ENCODE data around the gene ANO1. TPM values are rescaled to one million over a fixed set of nuclear protein-coding genes. Genes with fewer than 3 reads are reported as not detected.

ANO1 gene
- total RNA-seq, 1 experiment from 2014 or later = 184 TPM

DNA sequence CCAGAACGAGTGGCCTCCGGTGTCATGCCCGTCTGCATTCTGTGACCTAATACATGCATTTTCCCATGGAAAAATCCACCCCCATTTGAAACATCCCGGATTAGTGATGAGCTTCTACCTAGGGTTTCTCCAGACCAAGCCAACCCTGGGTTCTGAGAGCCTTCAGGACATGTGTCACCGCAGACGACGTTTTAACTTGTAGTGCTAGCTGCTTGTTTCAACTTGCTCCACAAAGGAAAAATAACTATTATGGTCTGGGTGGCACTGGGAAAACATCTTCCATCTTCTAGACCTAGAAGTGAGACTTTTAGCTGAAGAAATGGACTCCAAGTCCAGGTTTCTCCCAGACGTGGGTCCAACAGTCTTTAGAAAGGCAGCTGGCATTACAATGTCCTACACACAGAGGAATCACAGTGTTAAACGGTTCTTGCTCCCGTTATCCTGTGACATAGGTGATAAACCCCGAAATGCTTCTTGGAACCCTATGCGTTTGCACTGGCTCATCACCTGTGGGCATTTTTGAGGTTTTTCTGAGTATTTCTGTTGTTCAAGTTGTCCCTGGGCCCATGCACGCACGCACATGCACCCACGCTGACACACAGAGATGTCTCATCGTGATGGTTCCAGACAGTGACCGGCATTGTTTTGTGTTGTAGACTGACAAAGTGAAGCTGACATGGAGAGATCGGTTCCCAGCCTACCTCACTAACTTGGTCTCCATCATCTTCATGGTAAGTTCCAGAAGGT, 78.3 kb downstream of the ANO1 start:
- Histone ChIP-seq H2AFZ (ENCODE audit: low read length) (no peak overlapping the region), H3K9ac (ENCODE audit: low read length) (no peak overlapping the region), H3K9me3 (ENCODE audit: low read length) (no peaks in the 10 kb centered on the region), H3F3A (ENCODE audit: low read length, unreplicated experiment) (no peaks in the 10 kb centered on the region), H3K79me2 (ENCODE audit: low read length) (no peaks in the 10 kb centered on the region), H3K27ac (ENCODE audit: low read length) (no peak overlapping the region), H3K9me2 (replicated peaks; ENCODE audit: low read length) (no peaks in the 10 kb centered on the region), H3K4me3 (ENCODE audit: low read length) (no peak overlapping the region), H4K20me1 (ENCODE audit: low read length) (no peaks in the 10 kb centered on the region), H3K4me2 (ENCODE audit: low read length) (no peak overlapping the region), H3K4me1 (ENCODE audit: insufficient read depth, low read length) (peaks cover 30% of the 10 kb centered on the region), H3K36me3 (ENCODE audit: low read depth, low read length) (peaks cover 55% of the 10 kb centered on the region), H3K27me3 (ENCODE audit: low read length) (no peaks in the 10 kb centered on the region)
- DNase-seq = no peak
- POLR2A ChIA-PET (ENCODE audit: unreplicated experiment) = no interaction called here
- TF ChIP-seq EZH2phosphoT487 (IDR thresholded peaks at IDR 0.05; ENCODE audit: borderline replicate concordance, low read length) = no peak
- TF ChIP-seq, protein P1, sequence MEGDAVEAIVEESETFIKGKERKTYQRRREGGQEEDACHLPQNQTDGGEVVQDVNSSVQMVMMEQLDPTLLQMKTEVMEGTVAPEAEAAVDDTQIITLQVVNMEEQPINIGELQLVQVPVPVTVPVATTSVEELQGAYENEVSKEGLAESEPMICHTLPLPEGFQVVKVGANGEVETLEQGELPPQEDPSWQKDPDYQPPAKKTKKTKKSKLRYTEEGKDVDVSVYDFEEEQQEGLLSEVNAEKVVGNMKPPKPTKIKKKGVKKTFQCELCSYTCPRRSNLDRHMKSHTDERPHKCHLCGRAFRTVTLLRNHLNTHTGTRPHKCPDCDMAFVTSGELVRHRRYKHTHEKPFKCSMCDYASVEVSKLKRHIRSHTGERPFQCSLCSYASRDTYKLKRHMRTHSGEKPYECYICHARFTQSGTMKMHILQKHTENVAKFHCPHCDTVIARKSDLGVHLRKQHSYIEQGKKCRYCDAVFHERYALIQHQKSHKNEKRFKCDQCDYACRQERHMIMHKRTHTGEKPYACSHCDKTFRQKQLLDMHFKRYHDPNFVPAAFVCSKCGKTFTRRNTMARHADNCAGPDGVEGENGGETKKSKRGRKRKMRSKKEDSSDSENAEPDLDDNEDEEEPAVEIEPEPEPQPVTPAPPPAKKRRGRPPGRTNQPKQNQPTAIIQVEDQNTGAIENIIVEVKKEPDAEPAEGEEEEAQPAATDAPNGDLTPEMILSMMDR (conservative IDR thresholded peaks at IDR 0.05; ENCODE audit: low read depth, low read length) = no peak
- TF ChIP-seq EZH2 (IDR thresholded peaks at IDR 0.05; ENCODE audit: low read length, unreplicated experiment) = no peak
- no TSS peak for BruUV-seq (replicated peaks)
- CTCF ChIA-PET = no interaction called here
- intact Hi-C loops (cut with micrococcal nuclease) = loop anchor here (5.0 kb wide), 1 partner anchor 74 kb away; no protein-coding TSS in a partner anchor
- no peak for ATAC-seq

DNA sequence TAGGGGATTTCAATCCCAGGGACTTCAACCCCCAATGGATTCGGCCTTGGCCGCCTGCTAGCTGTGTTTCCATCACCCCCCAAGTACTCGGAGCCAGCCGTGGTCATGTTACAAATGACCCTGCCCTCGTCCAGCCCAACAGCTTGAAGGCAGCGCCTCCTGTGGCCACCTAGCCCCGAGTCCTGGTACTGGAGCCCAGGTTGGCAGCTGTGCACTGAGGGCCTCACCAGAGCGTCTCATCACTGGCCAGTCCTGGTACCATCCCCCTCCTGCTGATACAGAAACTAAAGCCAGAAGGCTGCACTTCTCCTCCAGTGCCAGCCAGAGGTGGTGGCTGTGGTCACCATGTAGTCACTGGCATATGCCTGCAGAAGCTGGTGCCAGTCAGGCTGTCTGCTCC, 80.1 kb downstream of the ANO1 start:
- H3K9me3 ChIP-seq (ENCODE audit: low read length) = no peaks in the 10 kb centered on the region
- no peak overlapping the region for H3K4me2 ChIP-seq (ENCODE audit: low read length)
- TF ChIP-seq, protein P1 (conservative IDR thresholded peaks at IDR 0.05; ENCODE audit: low read depth, low read length) = peak; percentile 60
- TF ChIP-seq EZH2phosphoT487 (IDR thresholded peaks at IDR 0.05; ENCODE audit: borderline replicate concordance, low read length) = no peak
- no peaks in the 10 kb centered on the region for H3K79me2 ChIP-seq (ENCODE audit: low read length)
- CTCF ChIA-PET = no interaction called here
- no TSS peak for BruUV-seq (replicated peaks)
- H3K4me1 ChIP-seq (ENCODE audit: insufficient read depth, low read length) = peaks cover 30% of the 10 kb centered on the region
- H2AFZ ChIP-seq (ENCODE audit: low read length) = no peak overlapping the region
- H3F3A ChIP-seq (ENCODE audit: low read length, unreplicated experiment) = no peaks in the 10 kb centered on the region
- no peak overlapping the region for H3K9ac ChIP-seq (ENCODE audit: low read length)
- DNase-seq (peak; percentile 30), ATAC-seq (no peak; the same call in 1 of the 2 replicates)
- H3K27me3 ChIP-seq (ENCODE audit: low read length) = no peaks in the 10 kb centered on the region
- intact Hi-C loops (cut with micrococcal nuclease) = loop anchor here (5.0 kb wide), 1 partner anchor 76 kb away; no protein-coding TSS in a partner anchor
- H3K9me2 ChIP-seq (replicated peaks; ENCODE audit: low read length) = no peaks in the 10 kb centered on the region
- peaks cover 54% of the 10 kb centered on the region for H3K36me3 ChIP-seq (ENCODE audit: low read depth, low read length)
- H3K27ac ChIP-seq (ENCODE audit: low read length) = peak overlapping the region; percentile 97
- H3K4me3 ChIP-seq (ENCODE audit: low read length) = no peak overlapping the region
- H4K20me1 ChIP-seq (ENCODE audit: low read length) = no peaks in the 10 kb centered on the region
- POLR2A ChIA-PET (ENCODE audit: unreplicated experiment) = no interaction called here

DNA sequence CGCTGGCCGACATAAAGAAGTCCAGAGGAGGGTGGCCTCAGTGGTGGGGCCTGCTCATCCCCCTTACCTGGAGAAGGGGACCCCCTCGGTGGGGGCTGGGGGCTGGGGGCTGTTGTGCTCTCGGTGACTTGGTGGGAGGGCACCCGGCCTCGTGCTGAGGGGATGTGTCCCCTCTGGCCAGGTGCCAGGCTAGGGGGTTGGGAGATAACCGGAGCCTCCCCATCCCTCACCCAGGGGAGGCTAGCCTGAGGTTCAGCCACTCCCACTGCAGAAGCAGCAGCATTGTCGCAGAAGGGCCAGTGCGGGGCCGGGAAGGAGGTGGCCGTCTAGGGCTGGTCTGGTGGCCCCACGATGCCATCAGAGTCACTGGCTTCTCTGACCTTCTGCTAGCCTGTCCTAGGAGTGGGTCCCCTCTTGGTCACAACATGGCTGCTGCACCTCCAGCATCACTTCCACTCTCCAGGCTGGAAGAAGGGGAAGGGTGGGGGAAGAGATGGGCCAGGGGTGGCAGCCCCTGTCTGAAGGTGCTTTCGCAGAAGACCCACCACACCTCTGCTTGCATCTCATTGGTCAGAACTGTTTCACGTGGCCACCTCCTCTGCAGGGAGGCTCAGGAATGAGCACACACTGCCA, 80.8 kb downstream of the ANO1 start:
- Histone ChIP-seq H3K9me2 (replicated peaks; ENCODE audit: low read length) (no peaks in the 10 kb centered on the region), H3K27me3 (ENCODE audit: low read length) (no peaks in the 10 kb centered on the region), H3K4me1 (ENCODE audit: insufficient read depth, low read length) (peaks cover 30% of the 10 kb centered on the region), H3K4me3 (ENCODE audit: low read length) (no peak overlapping the region), H4K20me1 (ENCODE audit: low read length) (no peaks in the 10 kb centered on the region), H3K27ac (ENCODE audit: low read length) (peak overlapping the region; percentile 97), H3K9me3 (ENCODE audit: low read length) (no peaks in the 10 kb centered on the region), H3K4me2 (ENCODE audit: low read length) (peak overlapping the region; percentile 24; the same call in 1 of the 2 replicates), H3K79me2 (ENCODE audit: low read length) (no peaks in the 10 kb centered on the region), H2AFZ (ENCODE audit: low read length) (no peak overlapping the region), H3K36me3 (ENCODE audit: low read depth, low read length) (peaks cover 52% of the 10 kb centered on the region), H3F3A (ENCODE audit: low read length, unreplicated experiment) (no peaks in the 10 kb centered on the region), H3K9ac (ENCODE audit: low read length) (peak overlapping the region; percentile 42)
- POLR2A ChIA-PET (ENCODE audit: unreplicated experiment) = no interaction called here
- ATAC-seq (no peak), DNase-seq (no peak)
- CTCF ChIA-PET = no interaction called here
- BruUV-seq (replicated peaks) = no TSS peak
- TF ChIP-seq EZH2phosphoT487 (IDR thresholded peaks at IDR 0.05; ENCODE audit: borderline replicate concordance, low read length) (no peak), EZH2 (IDR thresholded peaks at IDR 0.05; ENCODE audit: low read length, unreplicated experiment) (no peak)
- TF ChIP-seq, protein P1 (conservative IDR thresholded peaks at IDR 0.05; ENCODE audit: low read depth, low read length) = no peak
- intact Hi-C loops (cut with micrococcal nuclease) = loop anchor here (1.0 to 5.0 kb wide), 2 partner anchors 77 to 142 kb away; no protein-coding TSS in a partner anchor

Measured in PC-3 (cell line).